Measurements from ENCODE around the gene C9orf43.

DNA sequence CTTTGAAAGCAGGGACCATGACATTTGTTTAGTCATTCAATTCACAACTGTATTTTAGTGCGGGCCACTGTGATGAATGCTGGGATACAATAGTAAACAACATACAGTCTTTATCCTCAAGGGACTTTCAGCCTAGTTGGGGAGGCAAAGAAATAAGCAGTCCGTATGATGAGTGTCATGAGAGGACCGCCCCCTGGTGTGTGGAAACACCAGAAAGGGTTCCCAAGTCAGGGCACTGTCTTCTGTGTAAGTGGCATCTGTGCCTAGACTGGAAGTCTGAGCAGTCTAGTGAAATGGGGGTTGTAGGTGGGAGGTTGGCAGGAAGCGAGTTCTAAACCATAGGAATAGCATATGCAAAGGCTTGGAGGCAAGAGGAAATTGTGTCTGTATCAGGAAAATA, 6.8 kb downstream of the C9orf43 start:
- no peak for TF ChIP-seq POLR2A (IDR thresholded peaks at IDR 0.05)
- no peak for TF ChIP-seq CTCF (IDR thresholded peaks at IDR 0.05)

Measured in sigmoid colon (tissue), 3 donors.